HEK293 (cell line): ENCODE measurements around the gene REEP5.
A peak's percentile ranks its signal among the peaks of the same experiment; 100 is the strongest.

ENCODE experiments used
- CTCF ChIA-PET: fragments of 350-600 bp; formaldehyde crosslinking; extraction: SDS; loops from one replicate; lab custom pipeline; 2021; ENCODE audit warnings: antibody characterized with exemption; lab: Yijun Ruan, JAX
- POLR2A ChIA-PET: fragments of 300-600 bp; formaldehyde crosslinking; extraction: SDS; loops from one replicate; lab custom pipeline; 2020; ENCODE audit warnings: antibody characterized with exemption, inconsistent platforms; lab: Yijun Ruan, JAX
- H3K27ac ChIP-seq: fragments of 200-500 bp; sonication (Bioruptor generic); 2 replicates; pipeline ENCODE4 v1.5.1; 2014; ENCODE audit warnings: low read depth, low read length, control low read depth, inconsistent platforms; ENCODE audit errors: extremely low read depth
- H3K36me3 ChIP-seq, 2 experiments: fragments of 200-500 bp in 1 of 2; sonication (Bioruptor generic) in 1 of 2; 1 replicate in 1 of 2; 2 replicates in 1 of 2; pipeline ENCODE4 v1.5.1; 2014 to 2017; ENCODE audit warnings: inconsistent platforms in 2 of 2, low read length in 2 of 2; ENCODE audit not compliant: control insufficient read depth in 2 of 2, insufficient read depth in 1 of 2
- H3K4me1 ChIP-seq: fragments of 200-500 bp; sonication (Bioruptor generic); 2 replicates; pipeline ENCODE4 v1.5.1; 2014; ENCODE audit warnings: mild to moderate bottlenecking, low read length, inconsistent platforms; ENCODE audit not compliant: control insufficient read depth, insufficient read depth
- H3K4me3 ChIP-seq: 2 replicates; pipeline ENCODE4 v1.5.1; 2011; ENCODE audit warnings: low read depth, mild to moderate bottlenecking, control low read depth, low read length, moderate library complexity
- H3K9me3 ChIP-seq: fragments of 200-500 bp; sonication (Bioruptor generic); 2 replicates; pipeline ENCODE4 v1.5.1; 2014; ENCODE audit warnings: low read depth, low read length, inconsistent platforms; ENCODE audit not compliant: control insufficient read depth, insufficient read depth
- BCL11A ChIP-seq: fragments of 450-650 bp; formaldehyde crosslinking; IDR thresholded peaks from 2 replicates; pipeline ENCODE4 v1.5.1; 2016; ENCODE audit warnings: low read depth, missing biosample characterization, missing genetic modification characterization
- FEZF1 ChIP-seq: fragments of 450-650 bp; formaldehyde crosslinking; IDR thresholded peaks from 2 replicates; pipeline ENCODE4 v1.5.1; 2016; ENCODE audit warnings: missing biosample characterization, missing genetic modification characterization
- KLF7 ChIP-seq: fragments of 450-650 bp; formaldehyde crosslinking; IDR thresholded peaks from 2 replicates; pipeline ENCODE4 v1.5.1; 2016; ENCODE audit warnings: missing biosample characterization, missing genetic modification characterization, borderline replicate concordance
- WT1 ChIP-seq: fragments of 450-650 bp; formaldehyde crosslinking; IDR thresholded peaks from 2 replicates; pipeline ENCODE4 v1.5.1; 2016; ENCODE audit warnings: missing biosample characterization, missing genetic modification characterization
- ZBTB48 ChIP-seq: fragments of 450-650 bp; formaldehyde crosslinking; IDR thresholded peaks from 2 replicates; pipeline ENCODE4 v1.5.1; 2016; ENCODE audit warnings: missing biosample characterization, missing genetic modification characterization
- ZNF223 ChIP-seq: fragments of 450-650 bp; formaldehyde crosslinking; IDR thresholded peaks from 2 replicates; pipeline ENCODE4 v1.5.1; 2016; ENCODE audit warnings: missing biosample characterization, missing genetic modification characterization
- ZNF239 ChIP-seq: fragments of 450-650 bp; formaldehyde crosslinking; IDR thresholded peaks from 2 replicates; pipeline ENCODE4 v1.5.1; 2016; ENCODE audit warnings: missing biosample characterization, missing genetic modification characterization
- ZNF266 ChIP-seq: fragments of 450-650 bp; formaldehyde crosslinking; IDR thresholded peaks from 2 replicates; pipeline ENCODE4 v1.5.1; 2016; ENCODE audit warnings: missing biosample characterization, missing genetic modification characterization, low read depth
- ZNF292 ChIP-seq: fragments of 450-650 bp; formaldehyde crosslinking; IDR thresholded peaks from 2 replicates; pipeline ENCODE4 v1.5.1; 2016; ENCODE audit warnings: low read depth, missing biosample characterization, missing genetic modification characterization, borderline replicate concordance
- ZNF311 ChIP-seq: fragments of 450-650 bp; formaldehyde crosslinking; IDR thresholded peaks from 2 replicates; pipeline ENCODE4 v1.5.1; 2017; ENCODE audit warnings: missing biosample characterization, missing genetic modification characterization, borderline replicate concordance
- ZNF341 ChIP-seq: fragments of 450-650 bp; formaldehyde crosslinking; IDR thresholded peaks from 2 replicates; pipeline ENCODE4; 2016; ENCODE audit warnings: low read depth, missing biosample characterization, missing genetic modification characterization
- ZNF37A ChIP-seq: fragments of 450-650 bp; IDR thresholded peaks from 2 replicates; pipeline ENCODE4 v1.5.1; 2018; ENCODE audit warnings: missing biosample characterization, missing genetic modification characterization
- ZNF404 ChIP-seq: fragments of 450-650 bp; formaldehyde crosslinking; IDR thresholded peaks from 2 replicates; pipeline ENCODE4 v1.5.1; 2017; ENCODE audit warnings: missing biosample characterization, missing genetic modification characterization
- ZNF48 ChIP-seq: fragments of 450-650 bp; formaldehyde crosslinking; IDR thresholded peaks from 2 replicates; pipeline ENCODE4 v1.5.1; 2016; ENCODE audit warnings: missing biosample characterization, missing genetic modification characterization
- ZNF585B ChIP-seq: fragments of 450-650 bp; formaldehyde crosslinking; IDR thresholded peaks from 2 replicates; pipeline ENCODE4 v1.5.1; 2016; ENCODE audit warnings: missing biosample characterization, missing genetic modification characterization
- ZNF624 ChIP-seq: fragments of 450-650 bp; formaldehyde crosslinking; IDR thresholded peaks from 2 replicates; pipeline ENCODE4 v1.5.1; 2017; ENCODE audit warnings: missing biosample characterization, missing genetic modification characterization
- ZNF639 ChIP-seq: fragments of 450-650 bp; formaldehyde crosslinking; IDR thresholded peaks from 2 replicates; pipeline ENCODE4 v1.5.1; 2016; ENCODE audit warnings: missing biosample characterization, missing genetic modification characterization
- ZNF692 ChIP-seq: fragments of 450-650 bp; formaldehyde crosslinking; IDR thresholded peaks from 2 replicates; pipeline ENCODE4 v1.5.1; 2016; ENCODE audit warnings: missing biosample characterization, missing genetic modification characterization
- ZNF792 ChIP-seq: fragments of 450-650 bp; formaldehyde crosslinking; IDR thresholded peaks from 2 replicates; pipeline ENCODE4 v1.5.1; 2016; ENCODE audit warnings: missing biosample characterization, missing genetic modification characterization
- TF ChIP-seq, protein P1 (sequence below): fragments of 450-650 bp; formaldehyde crosslinking; IDR thresholded peaks from 2 replicates; pipeline ENCODE4 v1.5.1; 2017; ENCODE audit warnings: missing biosample characterization, mild to moderate bottlenecking, missing genetic modification characterization, moderate library complexity
- TF ChIP-seq, protein P2 (sequence below): fragments of 450-650 bp; formaldehyde crosslinking; IDR thresholded peaks from 2 replicates; pipeline ENCODE4 v1.5.1; 2016; ENCODE audit warnings: missing biosample characterization, missing genetic modification characterization
- TF ChIP-seq, protein P3 (sequence below): fragments of 450-650 bp; formaldehyde crosslinking; IDR thresholded peaks from 2 replicates; pipeline ENCODE4 v1.5.1; 2016; ENCODE audit warnings: missing biosample characterization, missing genetic modification characterization

REEP5 gene

DNA sequence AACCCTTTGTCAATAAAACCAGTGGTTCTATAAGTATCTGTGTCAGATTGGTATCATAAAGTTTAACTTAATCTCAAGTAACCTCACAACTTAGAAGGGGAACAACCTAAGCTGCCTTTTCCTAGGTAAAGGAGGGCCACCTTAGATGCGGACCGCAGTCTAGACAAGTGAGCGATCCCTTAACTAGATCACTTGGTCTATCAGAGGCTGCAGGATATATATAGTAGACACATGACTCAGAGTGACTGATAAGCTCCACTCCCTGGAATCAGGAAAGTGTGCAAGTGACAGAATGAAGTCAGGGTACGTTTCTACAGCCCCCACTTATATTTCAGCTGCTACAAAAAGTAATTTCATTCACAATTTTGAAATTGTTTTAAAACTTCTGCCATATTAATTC lies 7.4 kb downstream of the REEP5 start:
- H3K36me3 ChIP-seq, result peaks cover 27 to 74% of the 10 kb centered on the region in 2 experiments
- no peaks in the 10 kb centered on the region for H3K9me3 ChIP-seq
- H3K27ac ChIP-seq, result no peak overlapping the region
- TF ChIP-seq, protein P1, sequence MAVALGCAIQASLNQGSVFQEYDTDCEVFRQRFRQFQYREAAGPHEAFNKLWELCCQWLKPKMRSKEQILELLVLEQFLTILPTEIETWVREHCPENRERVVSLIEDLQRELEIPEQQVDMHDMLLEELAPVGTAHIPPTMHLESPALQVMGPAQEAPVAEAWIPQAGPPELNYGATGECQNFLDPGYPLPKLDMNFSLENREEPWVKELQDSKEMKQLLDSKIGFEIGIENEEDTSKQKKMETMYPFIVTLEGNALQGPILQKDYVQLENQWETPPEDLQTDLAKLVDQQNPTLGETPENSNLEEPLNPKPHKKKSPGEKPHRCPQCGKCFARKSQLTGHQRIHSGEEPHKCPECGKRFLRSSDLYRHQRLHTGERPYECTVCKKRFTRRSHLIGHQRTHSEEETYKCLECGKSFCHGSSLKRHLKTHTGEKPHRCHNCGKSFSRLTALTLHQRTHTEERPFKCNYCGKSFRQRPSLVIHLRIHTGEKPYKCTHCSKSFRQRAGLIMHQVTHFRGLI (tag by site-specific recombination), result no peak
- TF ChIP-seq FEZF1, result peak; percentile 22; the same call in 1 of the 2 replicates
- no peak for TF ChIP-seq ZNF585B (tag by site-specific recombination)
- no peak overlapping the region for H3K4me3 ChIP-seq
- ChIA-PET CTCF (no interaction called here), POLR2A (no interaction called here)
- 0 out of 2 replicates have a peak, but pooled peaks cover 3% of the 10 kb centered on the region for H3K4me1 ChIP-seq

GRCh38 chr5:112910529-112910928 lies 11.5 kb downstream of the REEP5 start:
- Histone ChIP-seq H3K9me3 (no peaks in the 10 kb centered on the region), H3K4me1 (0 out of 2 replicates have a peak, but pooled peaks cover 3% of the 10 kb centered on the region), H3K27ac (no peak overlapping the region), H3K4me3 (no peak overlapping the region), H3K36me3 (peaks cover 31 to 60% of the 10 kb centered on the region in 2 experiments)
- no peak for TF ChIP-seq ZNF292 (tag by site-specific recombination)
- POLR2A ChIA-PET, result no interaction called here
- CTCF ChIA-PET, result no interaction called here

DNA sequence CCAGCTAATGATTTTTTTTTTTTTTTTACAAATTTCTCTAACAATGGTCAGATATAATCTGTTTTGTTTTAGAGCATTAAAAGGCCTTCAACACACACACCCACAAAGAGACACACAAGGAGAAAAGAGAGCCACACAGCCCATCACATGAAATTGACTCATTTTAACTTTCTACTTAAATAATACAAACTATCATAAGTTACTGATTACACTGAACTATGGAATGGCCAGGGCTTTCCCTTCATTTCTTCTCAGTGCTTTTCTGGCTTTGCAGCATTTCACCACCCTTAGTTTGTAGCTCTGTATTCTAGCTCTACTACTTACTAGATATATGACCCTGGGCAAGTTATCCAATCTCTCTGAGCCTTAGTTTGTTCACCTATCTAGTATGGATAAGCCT lies 13.2 kb downstream of the REEP5 start:
- ChIA-PET CTCF (no interaction called here), POLR2A (interaction anchor here (0.7 kb wide), 1 partner anchor 175 kb away, joined by 3 read pairs; no protein-coding TSS in a partner anchor)
- Histone ChIP-seq H3K4me3 (no peak overlapping the region), H3K9me3 (no peaks in the 10 kb centered on the region), H3K4me1 (no peaks in the 10 kb centered on the region), H3K36me3 (peaks cover 34 to 50% of the 10 kb centered on the region in 2 experiments), H3K27ac (no peak overlapping the region)
- TF ChIP-seq ZBTB48 (tag by site-specific recombination), result no peak
- TF ChIP-seq ZNF404 (tag by site-specific recombination), result no peak
- no peak for TF ChIP-seq ZNF48 (tag by site-specific recombination)
- TF ChIP-seq, protein P2, sequence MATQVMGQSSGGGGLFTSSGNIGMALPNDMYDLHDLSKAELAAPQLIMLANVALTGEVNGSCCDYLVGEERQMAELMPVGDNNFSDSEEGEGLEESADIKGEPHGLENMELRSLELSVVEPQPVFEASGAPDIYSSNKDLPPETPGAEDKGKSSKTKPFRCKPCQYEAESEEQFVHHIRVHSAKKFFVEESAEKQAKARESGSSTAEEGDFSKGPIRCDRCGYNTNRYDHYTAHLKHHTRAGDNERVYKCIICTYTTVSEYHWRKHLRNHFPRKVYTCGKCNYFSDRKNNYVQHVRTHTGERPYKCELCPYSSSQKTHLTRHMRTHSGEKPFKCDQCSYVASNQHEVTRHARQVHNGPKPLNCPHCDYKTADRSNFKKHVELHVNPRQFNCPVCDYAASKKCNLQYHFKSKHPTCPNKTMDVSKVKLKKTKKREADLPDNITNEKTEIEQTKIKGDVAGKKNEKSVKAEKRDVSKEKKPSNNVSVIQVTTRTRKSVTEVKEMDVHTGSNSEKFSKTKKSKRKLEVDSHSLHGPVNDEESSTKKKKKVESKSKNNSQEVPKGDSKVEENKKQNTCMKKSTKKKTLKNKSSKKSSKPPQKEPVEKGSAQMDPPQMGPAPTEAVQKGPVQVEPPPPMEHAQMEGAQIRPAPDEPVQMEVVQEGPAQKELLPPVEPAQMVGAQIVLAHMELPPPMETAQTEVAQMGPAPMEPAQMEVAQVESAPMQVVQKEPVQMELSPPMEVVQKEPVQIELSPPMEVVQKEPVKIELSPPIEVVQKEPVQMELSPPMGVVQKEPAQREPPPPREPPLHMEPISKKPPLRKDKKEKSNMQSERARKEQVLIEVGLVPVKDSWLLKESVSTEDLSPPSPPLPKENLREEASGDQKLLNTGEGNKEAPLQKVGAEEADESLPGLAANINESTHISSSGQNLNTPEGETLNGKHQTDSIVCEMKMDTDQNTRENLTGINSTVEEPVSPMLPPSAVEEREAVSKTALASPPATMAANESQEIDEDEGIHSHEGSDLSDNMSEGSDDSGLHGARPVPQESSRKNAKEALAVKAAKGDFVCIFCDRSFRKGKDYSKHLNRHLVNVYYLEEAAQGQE (tag by site-specific recombination), result no peak
- no peak for TF ChIP-seq ZNF692 (tag by site-specific recombination)
- no peak for TF ChIP-seq KLF7 (tag by site-specific recombination)
- TF ChIP-seq ZNF223, result no peak
- TF ChIP-seq ZNF311, result no peak
- TF ChIP-seq ZNF792 (tag by site-specific recombination), result no peak
- no peak for TF ChIP-seq ZNF239 (tag by site-specific recombination)
- TF ChIP-seq, protein P3, sequence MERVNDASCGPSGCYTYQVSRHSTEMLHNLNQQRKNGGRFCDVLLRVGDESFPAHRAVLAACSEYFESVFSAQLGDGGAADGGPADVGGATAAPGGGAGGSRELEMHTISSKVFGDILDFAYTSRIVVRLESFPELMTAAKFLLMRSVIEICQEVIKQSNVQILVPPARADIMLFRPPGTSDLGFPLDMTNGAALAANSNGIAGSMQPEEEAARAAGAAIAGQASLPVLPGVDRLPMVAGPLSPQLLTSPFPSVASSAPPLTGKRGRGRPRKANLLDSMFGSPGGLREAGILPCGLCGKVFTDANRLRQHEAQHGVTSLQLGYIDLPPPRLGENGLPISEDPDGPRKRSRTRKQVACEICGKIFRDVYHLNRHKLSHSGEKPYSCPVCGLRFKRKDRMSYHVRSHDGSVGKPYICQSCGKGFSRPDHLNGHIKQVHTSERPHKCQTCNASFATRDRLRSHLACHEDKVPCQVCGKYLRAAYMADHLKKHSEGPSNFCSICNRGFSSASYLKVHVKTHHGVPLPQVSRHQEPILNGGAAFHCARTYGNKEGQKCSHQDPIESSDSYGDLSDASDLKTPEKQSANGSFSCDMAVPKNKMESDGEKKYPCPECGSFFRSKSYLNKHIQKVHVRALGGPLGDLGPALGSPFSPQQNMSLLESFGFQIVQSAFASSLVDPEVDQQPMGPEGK (tag by site-specific recombination), result no peak
- TF ChIP-seq WT1 (tag by site-specific recombination), result no peak
- TF ChIP-seq ZNF624 (tag by site-specific recombination), result no peak
- no peak for TF ChIP-seq ZNF266 (tag by site-specific recombination)
- no peak for TF ChIP-seq BCL11A (tag by site-specific recombination)
- TF ChIP-seq ZNF341 (tag by site-specific recombination), result no peak
- TF ChIP-seq ZNF639 (tag by site-specific recombination), result no peak
- no peak for TF ChIP-seq ZNF37A
